T1000 (cell line): ENCODE data around the gene IER3.
"Not testable (repeated sequence)": the region's sequence is repeated elsewhere in the genome, so short reads cannot be mapped to it uniquely, and the experiment has no call there.

ENCODE experiments used
- DNase-seq: peaks from one replicate; lab custom pipeline; 2025; ENCODE audit warnings: mixed read lengths; lab: John Stamatoyannopoulos, UW

Gene IER3

DNA sequence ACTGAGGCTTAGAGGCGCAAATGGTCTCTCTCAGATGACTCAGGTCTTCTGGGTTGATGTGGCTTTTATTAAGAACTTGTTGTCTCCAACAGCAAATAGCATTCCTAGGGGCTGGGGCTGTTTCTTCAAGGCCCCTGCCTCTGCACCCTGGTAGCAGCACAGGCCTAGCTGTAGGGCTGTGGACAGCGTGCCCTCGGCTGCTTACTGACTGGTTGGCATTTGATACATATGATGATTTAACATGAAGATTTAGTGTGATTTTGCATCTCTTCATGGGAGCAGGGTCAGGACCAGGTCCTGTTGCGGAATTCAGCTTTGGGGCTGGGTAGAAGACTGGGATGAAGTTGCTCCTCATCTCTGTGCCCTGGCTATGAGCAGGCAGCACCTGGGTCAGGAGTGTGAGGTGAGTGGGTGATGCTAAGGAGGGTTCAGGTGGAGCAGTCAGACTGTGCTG, 24.3 kb upstream of the IER3 start:
- no peak for DNase-seq

DNA sequence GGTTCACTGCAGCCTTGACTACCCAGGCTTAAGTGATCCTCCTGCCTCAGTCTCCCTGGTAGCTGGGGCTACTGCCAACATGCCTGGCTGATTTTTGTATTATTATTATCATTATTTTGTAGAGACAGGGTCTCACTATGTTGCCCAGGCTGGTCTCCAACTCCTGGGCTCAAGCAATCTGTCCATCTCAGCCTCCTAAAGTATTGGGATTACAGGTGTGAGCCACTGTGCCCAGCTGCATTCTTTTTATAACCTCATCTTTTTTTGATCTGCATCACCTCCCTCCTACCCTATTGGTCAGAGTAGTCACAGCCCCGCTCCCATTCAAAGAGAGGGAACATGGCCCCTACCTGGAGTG, 23.6 kb upstream of the IER3 start:
- no peak for DNase-seq

- DNase-seq, result no peak
Measured at GRCh38 chr6:30767158-30767943, 23.0 kb upstream of the IER3 start.

GRCh38 chr6:30766461-30767157, 22.3 kb upstream of the IER3 start:
- no peak for DNase-seq

- DNase-seq, result not testable (repeated sequence)
Measured at GRCh38 chr6:30765495-30765894, 21.1 kb upstream of the IER3 start.

- not testable (repeated sequence) for DNase-seq
Measured at GRCh38 chr6:30764490-30765043, 20.2 kb upstream of the IER3 start.

DNA sequence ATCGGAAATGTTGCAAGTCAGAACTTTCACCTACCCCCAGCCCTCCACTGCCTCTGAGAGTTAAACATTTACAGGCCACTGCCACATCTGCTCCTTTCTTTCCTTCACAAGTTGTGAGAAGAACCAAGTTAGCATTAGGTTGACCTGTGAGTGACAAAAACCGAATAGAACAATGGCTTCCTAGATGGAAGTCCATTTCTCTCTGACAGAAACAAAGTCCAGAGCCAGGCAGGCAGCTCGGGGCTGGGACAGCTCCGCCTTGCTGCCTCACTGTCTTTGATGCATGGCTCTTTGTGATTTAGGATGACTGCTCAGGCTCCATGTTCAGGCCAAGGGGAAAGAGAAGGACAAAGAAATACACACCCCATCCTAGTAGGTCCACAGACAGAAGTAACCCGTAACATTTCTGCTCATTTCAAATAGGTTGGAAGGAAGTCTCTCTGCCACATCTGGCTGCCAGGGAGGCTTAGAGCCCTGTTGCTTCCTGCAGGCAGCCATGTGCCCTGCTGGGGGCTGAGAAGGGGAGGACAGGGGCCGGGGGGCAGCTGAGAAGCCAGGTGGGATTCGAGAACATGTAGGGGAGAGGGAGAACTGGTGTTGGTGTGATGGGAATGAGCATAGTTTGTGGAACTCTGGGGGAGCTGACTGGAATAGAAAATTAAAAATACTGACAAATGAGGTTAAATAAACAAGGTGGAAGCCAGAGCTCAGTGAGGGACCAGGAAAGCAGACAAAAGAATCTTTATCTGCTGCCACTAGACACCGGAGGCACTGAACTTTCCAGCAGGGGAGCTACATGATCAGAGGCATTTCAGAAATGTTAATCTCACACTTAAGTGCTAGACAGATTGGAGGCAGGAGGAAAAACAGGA, 19.5 kb upstream of the IER3 start:
- DNase-seq, result no peak

- DNase-seq, result no peak
Measured at GRCh38 chr6:30763155-30763617, 18.8 kb upstream of the IER3 start.

GRCh38 chr6:30761791-30762429, 17.6 kb upstream of the IER3 start:
- no peak for DNase-seq

- no peak for DNase-seq
Measured at GRCh38 chr6:30760549-30760948, 16.2 kb upstream of the IER3 start.

DNA sequence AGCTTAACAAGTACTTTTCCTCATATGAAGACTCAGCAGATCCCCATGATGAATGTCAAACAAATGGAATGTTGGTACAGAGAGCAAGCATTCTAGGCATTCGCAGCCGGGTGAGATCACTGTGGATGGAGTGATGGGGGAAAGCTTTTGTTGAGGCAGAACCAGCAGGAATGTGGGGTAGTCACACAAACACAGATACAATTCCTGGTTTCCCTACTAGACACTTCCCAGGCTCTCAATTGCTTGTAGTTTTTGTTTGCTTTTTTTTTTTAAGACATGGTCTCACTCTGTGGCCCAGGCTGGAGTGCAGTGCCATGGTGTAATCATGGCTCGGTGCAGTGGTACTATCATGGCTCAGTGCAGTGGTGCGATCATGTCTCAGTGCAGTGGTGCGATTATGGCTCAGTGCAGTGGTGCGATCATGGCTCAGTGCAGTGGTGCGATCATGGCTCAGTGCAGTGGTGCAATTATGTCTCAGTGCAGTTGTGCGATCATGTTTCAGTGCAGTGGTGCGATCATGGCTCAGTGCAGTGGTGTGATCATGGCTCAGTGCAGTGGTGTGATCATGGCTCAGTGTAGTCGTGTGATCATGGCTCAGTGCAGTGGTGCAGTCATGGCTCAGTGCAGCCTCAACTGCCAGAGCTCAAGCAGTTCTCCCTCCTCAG, 15.4 kb upstream of the IER3 start:
- DNase-seq, result peak; percentile 50

DNA sequence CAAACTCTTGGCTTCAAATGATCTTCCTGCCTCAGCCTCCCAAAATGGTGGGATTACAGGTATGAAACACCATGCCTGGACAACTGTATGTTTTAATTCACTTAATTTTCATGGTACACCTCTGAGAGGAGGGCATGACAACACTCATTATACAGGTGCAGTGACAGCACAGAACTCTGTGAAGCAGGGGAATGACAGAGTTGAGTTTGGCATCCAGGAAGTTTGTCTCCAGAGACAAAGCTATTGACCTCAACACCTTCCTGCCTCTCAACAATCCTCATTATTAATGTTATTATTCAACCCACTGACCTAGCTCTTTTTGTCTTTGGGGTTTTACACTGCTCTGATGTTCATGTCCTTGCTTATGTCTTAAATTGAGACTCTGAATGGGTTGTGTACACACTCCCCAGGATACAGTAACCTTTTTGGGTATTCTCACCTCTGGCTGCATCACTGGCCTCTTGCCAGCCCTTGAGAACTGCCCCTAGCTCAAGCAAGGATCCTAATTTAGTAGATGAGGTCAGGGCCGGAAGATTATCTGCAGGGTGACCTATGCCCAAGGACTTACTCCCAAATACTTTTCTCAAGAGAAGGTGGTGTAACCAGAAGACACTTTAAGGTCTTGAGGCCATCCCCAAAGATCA, 13.0 kb upstream of the IER3 start:
- no peak for DNase-seq

GRCh38 chr6:30756405-30757003, 12.2 kb upstream of the IER3 start:
- not testable (repeated sequence) for DNase-seq

DNA sequence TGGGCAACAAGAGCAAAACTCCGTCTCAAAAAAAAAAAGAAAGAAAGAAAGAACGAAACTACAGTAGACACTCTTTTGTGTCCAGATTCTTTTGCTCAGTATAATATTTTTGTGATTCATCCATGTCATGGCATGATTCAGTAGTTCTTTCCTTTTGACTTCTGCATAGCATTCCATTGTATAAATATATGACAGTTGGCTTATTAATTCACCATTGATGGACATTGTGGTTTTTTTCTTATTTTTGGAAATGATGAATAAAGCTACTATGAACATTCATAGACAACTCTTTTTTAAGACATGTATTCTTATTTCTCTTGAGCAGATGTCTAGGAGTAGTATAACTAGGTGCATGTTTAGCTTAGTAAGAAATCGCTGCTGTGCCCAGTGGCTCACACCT, 10.3 kb upstream of the IER3 start:
- DNase-seq, result no peak

GRCh38 chr6:30752157-30752927, 8.0 kb upstream of the IER3 start:
- peak; percentile 100 for DNase-seq

GRCh38 chr6:30750379-30750668, 6.0 kb upstream of the IER3 start:
- no peak for DNase-seq

DNA sequence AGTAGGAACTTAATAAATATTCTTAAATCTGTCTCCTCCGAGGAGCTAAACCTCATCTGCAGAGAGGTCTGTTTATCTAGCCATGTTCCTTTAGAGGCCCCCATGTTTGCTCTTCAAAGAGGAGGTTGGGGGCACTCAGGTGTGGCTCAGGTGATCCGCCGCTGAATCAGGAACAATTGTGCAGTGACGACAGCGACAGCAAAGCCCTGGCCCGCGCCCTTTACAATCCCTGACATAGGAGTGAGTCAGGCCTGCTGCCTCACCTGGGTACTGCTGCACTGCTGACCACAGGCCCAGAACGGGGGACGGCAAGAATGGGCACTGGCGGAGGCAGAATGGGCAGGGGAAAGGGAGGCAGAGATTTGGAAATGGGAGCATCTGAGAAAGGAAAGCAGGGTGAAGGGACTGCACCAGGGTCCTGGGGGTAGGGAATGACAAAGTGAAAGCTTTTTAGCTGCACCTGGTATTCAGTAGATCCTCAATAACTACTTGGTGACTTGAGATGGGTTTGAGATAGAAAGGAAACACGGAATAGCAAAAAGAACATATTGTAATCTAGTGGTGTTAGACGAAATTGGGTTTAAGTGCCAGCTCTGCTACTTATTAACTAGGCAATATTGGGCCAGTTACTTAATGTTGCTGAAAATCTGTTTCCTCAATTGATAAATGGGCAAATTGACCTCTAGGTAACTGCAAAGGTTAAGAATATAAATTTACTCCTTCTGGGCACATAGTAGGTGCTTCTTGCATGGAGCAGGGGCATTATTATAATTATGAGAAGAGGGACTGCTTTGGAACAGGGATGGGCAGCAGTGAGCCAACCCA, 5.4 kb upstream of the IER3 start:
- DNase-seq, result no peak

GRCh38 chr6:30748851-30749540, 4.6 kb upstream of the IER3 start:
- DNase-seq, result no peak
